Hepatic stellate cell (primary cell): Measurements from ENCODE around the gene KIF5C.

Experiments used
- DNase-seq: peaks from one replicate; pipeline ENCODE4 v3.0.0; 2011; ENCODE audit warnings: low spot score

KIF5C gene

DNA sequence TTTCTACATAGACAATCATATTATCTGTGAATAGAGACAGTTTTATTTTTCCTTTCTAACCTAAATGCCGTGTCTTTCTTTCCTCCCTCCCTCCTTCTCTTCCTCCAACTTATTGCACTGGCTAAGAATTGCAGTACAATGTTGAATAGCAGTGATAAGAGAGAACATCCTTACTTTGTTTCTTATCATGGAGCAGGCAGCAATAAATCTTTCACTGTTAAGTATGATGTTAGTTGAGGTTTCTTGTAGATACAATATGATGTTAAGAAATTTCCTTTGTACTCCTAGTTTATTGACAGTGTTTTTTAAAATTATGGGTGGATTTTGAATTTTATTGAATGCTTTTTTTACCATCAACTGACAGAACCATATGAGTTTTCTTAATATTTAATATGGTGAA is 169.5 kb downstream of the KIF5C start:
- DNase-seq, result no peak

DNA sequence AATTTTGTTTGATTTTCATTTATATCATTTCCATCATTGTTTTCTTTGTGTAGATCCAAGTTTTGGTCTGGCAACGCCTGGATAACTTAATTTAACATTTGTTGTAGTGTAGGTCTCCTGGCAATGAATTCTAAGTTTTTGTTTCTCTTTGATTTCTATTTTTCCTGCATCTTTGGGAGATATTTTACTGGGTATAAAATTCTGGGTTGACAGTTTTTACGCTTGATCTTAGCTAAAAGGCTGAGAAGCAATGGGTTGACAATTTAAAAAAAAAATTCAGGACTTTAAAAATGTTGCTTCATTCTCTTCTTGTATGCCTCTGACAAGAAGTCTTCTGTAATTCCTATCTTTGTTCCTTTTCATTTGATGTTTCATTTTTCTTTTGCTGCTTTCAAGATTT is 172.1 kb downstream of the KIF5C start:
- DNase-seq, result no peak

DNA sequence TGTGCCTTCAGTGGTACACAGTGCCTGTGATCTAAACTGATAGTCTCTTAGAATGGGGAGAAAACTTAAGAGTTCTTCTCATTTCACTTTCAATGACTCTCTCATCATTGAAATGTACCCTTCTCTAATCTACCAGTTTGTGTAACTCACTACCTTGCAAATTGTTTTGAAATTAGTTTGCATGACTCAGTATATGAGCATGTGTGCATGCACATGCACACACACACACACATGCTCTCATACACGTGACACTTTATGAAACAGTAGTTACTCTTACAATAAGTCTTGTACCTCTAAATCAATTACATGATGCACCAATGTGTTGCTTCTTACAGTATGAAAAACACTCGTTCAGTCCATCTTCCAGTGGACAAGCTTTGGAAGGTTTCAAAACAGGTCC is 174.1 kb downstream of the KIF5C start:
- DNase-seq, result no peak

DNA sequence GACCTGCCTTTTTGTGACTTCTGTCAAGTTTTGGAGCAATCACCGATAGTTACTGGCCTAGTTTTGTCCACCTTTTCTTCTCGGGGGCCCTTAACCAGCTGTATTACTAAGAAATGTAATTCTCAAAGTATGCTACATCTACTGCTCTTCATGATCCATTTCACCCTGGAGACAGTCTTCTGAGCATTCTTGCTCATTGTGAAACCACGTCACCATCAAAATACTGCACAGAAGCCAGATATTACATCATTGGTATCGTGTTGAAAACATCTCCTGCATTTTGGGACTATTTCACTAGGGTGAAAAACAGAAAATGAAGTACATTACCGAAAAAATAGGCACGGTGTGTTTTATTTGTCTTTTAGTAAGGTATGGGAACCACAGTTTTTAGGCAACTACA is 175.2 kb downstream of the KIF5C start:
- DNase-seq, result no peak

DNA sequence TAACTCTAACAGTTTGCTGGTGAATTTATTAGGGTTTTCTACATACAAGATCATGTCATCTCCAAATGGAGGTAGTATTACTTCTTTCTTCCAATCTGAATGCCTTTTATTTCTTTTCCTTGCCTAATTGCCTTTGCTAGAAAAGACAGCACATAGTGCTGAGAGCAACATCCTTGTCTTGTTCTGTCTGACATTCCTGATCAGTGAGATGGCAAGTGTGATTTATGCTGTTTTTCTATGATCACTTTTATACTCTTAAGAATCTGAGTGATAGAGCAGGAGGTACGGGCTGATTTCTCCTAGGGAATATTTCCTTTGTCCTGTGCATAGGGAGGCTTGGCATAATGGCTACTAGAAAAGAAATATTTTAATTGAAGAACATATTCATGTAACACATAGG is 180.7 kb downstream of the KIF5C start:
- no peak for DNase-seq

DNA sequence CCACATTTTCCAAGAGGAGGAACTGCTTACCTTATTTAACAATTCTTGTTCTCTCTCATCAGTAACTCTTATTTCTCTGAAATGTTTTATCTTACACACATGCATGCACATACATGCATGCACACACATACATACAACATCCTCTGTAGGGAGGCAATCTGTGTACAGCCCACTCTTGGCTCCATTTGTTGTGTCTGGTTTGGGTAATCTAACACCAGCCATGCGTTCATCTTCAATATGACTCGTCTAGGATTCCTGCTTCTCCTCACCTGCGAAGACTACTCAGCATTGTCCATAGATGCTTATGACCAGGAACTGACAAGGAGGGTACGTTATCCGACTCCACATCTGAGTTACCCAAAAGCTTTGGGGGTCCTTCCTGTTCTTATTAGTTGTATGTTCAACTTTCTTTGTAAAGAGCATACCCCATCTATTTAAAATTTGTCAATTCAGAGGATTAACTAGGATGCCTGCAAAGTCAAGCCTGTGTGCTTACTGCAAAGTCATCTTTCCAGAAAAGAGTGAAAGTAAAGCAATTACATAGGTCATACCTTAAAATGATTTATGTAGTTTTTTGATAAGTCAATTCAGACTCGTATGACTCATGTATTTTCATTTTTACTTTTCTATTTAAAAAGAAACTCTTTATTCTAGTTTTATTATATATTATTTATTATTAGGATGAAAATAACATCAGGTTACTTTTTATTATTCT is 181.7 kb downstream of the KIF5C start:
- no peak for DNase-seq

DNA sequence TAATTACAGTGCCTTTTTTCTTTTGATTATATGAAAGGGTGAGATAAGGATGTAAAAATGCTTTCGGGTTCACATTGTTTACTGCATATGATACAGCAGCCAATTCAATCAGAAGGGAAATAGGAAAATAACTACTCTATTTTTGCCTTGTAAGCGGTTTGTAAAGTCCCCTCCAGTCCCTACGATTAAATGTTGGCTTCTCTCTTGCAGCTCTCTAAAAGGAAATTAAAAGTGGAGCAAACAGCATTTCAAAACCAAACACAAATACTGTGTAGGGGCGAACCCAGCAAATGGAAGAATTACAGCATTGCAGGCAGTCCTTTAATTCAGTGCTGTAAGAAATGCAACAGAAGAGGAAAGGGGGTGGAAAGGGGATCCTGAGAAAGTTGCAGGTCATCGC is 182.4 kb downstream of the KIF5C start:
- no peak for DNase-seq

DNA sequence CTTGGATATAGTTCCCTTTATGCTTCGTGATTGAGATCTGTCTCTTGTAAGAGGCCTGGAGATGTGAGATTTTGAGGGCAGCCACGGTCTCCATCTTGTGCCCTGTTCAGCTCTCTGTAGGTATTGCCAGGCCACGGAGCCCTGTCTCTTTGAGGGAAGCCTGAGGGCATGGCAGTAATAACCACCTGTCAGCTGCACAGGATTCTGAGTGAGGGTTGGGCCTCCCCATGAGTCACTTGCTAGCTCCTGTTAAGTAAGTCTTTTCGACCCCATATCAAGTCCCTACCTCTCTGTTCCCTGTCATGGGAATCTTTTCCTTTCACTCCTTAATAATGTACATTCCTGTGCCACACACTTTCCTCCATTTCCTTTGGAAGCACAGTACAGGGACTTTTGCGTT is 183.9 kb downstream of the KIF5C start:
- DNase-seq, result no peak

DNA sequence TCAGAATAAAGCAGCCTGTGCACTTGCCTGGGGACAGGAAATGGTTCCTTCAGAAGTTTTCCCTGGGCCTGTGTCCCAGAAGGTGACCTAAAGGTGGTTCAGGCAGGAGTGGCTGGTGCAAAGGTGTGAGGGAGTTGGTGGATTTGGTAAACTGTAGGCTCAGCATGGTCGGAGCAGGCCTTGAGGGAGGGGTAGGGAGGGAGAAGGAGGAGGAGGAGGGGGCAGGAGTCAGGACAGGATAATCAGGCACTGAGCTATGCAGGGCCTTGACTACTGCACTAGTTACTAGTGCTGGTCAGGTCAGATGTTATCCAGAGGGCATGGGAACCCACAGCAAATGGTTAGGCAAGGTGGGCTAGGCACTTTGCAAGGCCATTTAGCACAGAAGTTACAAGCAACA is 184.8 kb downstream of the KIF5C start:
- no peak for DNase-seq

DNA sequence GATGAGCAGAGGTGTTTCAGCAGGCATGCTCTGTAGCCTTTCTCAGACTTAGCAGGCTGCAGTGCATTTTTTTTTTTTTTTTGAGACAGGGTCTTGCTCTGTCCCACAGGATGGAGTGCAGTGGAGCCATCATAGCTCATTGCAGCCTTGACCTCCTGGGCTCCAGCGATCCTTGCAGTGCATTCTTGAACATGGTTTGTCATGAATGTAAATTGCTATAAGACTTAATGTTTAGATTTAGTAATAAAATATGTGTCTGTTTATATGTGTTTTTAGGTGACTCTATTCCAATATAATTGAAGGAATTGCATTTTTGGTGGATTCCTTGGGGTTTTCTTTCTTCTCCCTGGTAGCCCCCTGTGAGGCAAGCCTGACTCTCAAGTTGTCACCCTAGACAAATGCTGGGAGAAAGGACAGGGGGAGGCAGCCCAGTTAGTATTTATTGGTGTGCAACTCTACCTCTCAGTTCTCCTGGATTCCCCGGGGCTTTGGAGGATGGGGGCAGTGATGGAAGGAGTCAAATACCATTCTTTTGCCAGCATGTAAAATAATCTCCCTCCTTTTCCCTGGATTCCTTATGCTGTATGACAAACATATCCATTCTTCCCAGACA is 186.2 kb downstream of the KIF5C start:
- DNase-seq, result no peak

DNA sequence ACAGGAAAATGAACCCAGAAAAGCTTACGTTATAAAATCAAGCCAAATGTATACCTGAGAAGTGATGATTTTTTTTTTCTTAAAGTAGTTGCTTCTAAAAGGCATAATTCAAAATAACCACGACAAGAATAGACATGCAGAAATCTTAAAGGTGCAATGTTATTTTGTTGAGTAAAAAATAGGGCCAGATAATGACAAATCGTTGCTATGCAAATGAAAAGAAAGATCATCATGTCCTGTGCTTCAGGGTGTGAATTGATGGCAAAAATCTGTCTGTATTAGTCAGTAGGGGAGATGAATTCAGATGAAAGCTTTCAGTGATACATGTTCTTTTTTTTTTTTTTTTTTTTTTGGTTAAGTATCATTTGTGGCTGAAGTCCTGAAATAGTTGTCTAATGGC is 187.5 kb downstream of the KIF5C start:
- DNase-seq, result no peak

DNA sequence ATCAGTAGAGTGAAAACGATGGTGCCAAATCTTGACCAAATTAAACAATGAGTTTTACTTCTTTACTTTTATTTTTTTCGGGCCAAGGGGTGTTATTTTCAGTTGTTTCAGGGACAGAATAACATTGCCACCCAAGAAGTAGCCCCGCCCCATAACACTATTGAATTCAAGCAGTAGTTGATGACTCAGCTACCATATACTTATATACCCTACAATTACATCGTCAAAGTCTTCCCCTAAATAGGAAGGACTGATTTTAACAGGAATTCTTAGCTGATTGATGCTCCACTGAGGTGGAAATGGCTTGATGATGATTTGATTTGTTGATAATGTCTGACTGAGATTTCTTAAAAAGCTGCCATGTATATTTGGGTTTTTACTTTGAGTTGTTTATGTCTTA is 188.2 kb downstream of the KIF5C start:
- no peak for DNase-seq

DNA sequence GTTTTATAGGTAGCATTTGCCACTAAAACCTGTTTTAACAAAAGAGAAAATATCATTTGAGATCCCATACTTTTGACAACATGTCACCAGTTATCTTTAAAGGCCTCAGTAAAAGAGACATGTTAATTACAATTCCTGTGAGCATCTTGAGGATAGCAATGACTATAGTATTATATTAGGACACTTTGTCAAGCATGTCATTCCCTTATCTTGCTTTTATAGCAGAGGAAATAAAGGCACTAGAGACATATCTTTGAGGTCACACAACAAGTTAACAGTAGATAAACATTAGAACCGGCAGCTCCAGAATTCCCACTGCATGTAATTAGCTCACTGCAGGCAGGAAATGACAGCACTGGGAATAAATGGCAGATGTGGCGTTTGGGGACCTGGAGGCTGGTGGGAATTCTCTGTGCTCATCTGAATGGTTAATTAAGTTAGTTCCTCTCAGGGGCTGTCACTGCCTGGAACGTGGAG is 189.4 kb downstream of the KIF5C start:
- DNase-seq, result no peak

DNA sequence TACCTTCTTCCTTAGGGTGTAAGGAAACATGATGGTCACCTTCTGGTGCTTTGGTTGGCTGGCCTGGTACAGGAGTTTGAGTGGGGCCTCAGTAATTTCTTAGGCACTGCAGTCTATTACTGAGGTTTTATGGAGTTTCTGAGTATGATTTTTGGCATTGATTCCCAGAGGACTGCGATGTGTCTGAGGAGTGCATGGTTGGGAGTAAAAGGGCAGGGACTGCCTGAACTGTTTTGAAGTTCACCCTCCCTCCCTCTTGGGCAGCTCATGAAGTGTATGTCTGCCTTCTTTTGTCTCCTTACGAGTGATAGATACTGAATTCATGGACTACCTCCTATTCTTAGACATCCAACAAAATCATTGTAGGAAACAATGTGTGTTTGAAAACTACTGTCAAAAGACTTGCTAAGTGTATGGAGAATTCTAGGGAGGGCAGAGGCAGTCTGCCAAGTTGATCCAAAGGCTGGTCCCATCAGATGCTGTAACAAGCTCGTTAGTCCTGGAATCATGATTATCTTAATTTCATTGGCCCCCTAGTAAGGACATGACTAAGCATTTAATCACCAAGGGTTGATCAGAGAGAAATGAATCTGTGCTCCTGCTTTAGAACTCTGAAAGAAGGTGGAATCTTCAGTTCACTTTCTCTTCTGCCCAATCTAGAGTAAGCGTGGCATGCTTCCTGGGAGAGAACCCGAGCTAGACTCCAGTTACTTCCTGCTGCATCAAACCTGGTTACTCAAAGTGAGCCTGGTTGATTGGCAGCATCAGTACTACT is 190.0 kb downstream of the KIF5C start:
- DNase-seq, result no peak

DNA sequence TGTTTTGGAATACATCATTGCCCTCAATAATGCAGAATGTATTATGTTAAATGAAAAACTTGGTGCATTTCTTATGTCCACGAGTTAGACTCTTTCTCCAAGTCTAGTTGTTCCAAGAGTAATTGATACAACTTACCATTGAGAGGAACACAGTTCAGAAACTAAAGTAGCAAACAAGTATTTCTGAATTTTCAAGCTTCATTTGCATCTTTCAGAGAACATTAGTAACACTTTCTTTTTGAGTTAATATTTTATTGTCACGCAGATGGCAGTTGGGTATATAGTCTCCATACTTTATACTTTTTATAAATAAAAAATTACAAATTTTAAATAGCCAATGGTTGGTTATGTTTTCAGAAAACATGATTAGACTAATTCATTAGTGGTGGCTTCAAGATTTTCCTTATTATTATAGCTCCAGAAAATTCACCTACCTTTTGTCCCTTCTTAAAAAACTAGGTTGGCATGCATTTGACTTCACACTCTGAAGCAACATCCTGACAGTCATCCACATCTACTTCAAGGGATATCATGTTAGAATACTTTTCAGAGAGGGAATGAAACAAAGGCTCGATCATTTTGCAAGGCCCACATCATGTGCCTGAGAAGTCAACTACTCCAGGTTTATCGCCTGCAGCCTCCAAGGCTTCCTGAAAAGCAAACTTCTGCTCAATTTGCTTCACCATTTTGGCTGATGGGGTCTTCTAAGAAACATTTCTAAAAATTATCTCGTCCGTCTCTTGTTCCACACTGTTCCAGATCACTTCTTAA is 193.4 kb downstream of the KIF5C start:
- no peak for DNase-seq

DNA sequence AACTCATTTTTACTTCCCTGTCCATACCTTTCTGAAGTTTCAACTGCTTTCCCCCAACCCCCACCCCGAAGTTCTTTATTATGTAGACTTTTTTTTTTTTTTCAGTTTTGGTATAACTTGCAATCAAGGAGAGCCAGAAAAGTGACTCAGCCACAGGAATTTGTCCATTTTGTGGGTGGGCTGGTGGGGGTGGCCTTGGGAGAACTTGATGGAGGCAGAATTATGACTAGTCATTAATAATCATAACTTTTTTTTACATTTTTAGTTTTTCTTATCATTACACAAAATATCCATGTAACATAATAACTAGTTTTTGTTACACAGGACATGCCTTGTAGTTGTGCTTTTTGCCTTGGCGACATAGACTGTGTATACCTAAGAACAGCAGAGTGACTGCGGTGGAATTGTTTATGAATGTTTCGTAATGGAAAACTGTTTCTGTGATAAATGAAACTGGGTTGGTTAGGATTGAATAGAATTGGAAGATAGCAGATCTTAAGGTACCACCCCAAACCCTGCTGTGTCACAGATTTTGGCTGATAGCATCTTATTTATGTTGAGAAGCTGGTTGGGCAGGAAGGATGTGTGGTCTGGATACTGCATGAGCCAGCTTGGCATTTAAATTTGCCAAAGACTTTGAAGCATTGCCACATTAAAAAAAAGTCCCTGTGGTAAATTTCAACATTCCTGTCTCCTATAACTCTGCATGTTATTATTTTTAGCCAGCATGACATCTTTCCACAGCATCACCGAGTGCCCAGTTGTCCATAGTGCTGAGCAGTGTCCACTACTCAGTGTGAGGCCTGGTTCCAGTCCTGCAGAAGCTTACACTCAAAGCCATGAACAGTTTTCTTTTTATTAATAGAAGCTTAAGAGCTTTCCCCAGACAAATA is 194.2 kb downstream of the KIF5C start:
- DNase-seq, result peak; percentile 40

DNA sequence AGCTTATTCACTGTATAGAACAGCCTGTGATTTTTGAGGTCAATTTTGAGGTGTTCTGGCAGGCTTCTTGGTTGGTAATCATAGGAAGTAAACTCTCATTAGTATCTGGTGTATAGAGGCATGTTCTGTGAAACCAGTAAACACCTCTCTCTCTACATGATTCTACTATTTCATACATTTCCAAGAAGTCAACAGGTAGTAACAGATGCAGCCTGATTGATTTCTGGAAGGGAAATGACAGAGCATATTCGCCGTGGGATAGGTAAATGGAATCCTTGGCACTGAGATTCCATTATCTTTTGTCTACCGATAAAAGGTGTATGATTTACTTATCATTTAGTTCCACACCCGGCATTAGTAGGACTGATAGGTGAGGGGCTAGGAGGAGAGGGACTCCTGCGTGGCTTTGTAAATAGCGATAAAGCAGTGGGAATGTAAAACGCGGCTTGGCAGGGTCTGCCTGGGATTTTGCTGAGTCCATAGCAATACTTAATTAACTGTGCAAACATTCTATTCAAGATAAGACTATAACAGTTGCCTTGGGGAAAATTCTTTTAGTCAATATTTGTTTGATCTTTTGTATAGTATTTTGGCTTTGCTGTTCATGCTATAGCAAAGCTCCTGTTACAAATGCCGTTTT is 195.8 kb downstream of the KIF5C start:
- no peak for DNase-seq

DNA sequence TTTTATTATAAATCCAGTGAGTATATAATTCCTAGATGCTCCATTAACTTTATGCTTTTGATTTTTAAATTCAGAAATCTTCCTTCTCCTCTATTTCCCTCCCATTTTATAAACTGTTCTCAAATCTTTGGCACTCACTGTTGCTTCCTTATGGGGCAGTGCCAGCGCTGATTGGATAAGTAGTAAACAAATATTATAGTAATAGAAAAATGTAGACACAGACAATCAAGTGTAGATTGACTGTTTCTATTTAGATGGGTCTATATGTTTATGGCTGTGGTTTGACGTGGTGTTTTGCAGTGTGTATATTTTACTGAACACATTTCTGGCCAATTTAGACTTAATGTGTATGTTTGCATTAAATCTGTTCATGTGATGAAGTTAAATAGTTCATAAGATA is 200.1 kb downstream of the KIF5C start:
- no peak for DNase-seq

DNA sequence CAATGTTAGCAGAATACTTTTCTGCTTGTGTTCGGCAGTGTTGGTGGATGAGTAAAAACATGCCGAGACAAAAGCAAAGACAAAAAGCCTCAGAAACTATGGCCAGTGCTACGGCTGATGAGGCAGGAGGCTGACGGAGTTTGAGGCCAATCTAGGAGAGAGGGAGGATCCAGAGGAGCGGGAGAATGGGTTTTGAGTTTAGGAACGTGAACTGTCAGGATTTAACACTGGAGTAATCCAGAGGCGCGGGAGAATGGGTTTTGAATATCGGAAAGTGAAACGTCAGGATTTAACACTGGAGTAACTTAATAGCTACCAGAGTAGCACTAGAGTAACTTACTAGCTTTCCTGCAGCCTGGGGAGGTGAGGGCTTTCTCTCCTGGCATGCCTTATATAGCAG is 200.8 kb downstream of the KIF5C start:
- no peak for DNase-seq
